ENCODE measurements around the gene TACR2.

The TACR2 gene

GRCh38 chr10:69403519-69403918 lies 13.2 kb downstream of the TACR2 start:
- Histone ChIP-seq H3K27ac (peak overlapping the region; percentile 5 to 8), H3K4me3 (no peak overlapping the region)
- no peak for TF ChIP-seq CTCF (IDR thresholded peaks at IDR 0.05)
- DNase-seq (ENCODE audit: low spot score): no peak

GRCh38 chr10:69403066-69403465 lies 13.7 kb downstream of the TACR2 start:
- TF ChIP-seq CTCF (IDR thresholded peaks at IDR 0.05): no peak
- no peak for DNase-seq (ENCODE audit: low spot score)
- Histone ChIP-seq H3K4me3 (no peak overlapping the region), H3K27ac (peak overlapping the region; percentile 8 to 49)

- Histone ChIP-seq H3K4me3 (no peak overlapping the region), H3K27ac (peak overlapping the region in 1 of 2 donors; percentile 49)
- no peak for TF ChIP-seq CTCF (IDR thresholded peaks at IDR 0.05)
- no peak for DNase-seq (ENCODE audit: low spot score)
These were observed 14.3 kb downstream of the TACR2 start for GRCh38 chr10:69402386-69402785.

GRCh38 chr10:69401416-69401815 lies 15.3 kb downstream of the TACR2 start:
- H3K27ac ChIP-seq: no peak overlapping the region
- H3K4me3 ChIP-seq: no peak overlapping the region
- DNase-seq (ENCODE audit: low spot score): no peak
- no peak for TF ChIP-seq CTCF (IDR thresholded peaks at IDR 0.05)

GRCh38 chr10:69400936-69401335 lies 15.8 kb downstream of the TACR2 start:
- no peak overlapping the region for H3K4me3 ChIP-seq
- no peak for DNase-seq (ENCODE audit: low spot score)
- no peak for TF ChIP-seq CTCF (IDR thresholded peaks at IDR 0.05)
- H3K27ac ChIP-seq: no peak overlapping the region

GRCh38 chr10:69398466-69398865 lies 18.3 kb downstream of the TACR2 start:
- peak overlapping the region in 1 of 2 donors; percentile 72 for H3K27ac ChIP-seq
- no peak overlapping the region for H3K4me3 ChIP-seq
- no peak for DNase-seq (ENCODE audit: low spot score)
- TF ChIP-seq CTCF (IDR thresholded peaks at IDR 0.05): no peak

- DNase-seq (ENCODE audit: low spot score): no peak
- Histone ChIP-seq H3K4me3 (no peak overlapping the region), H3K27ac (peak overlapping the region in 1 of 2 donors; percentile 72)
- TF ChIP-seq CTCF (IDR thresholded peaks at IDR 0.05): no peak
These were observed 18.7 kb downstream of the TACR2 start for GRCh38 chr10:69397972-69398371.

Data from coronary artery (tissue), 2 donors.